ELR (cell line): ENCODE results near the gene POFUT1.
A peak's percentile ranks its signal among the peaks of the same experiment; 100 is the strongest.

Experiments
- DNase-seq: peaks from one replicate; pipeline ENCODE4 v3.0.0-alpha.2; 2015; ENCODE audit warnings: low read depth

POFUT1 gene

DNA sequence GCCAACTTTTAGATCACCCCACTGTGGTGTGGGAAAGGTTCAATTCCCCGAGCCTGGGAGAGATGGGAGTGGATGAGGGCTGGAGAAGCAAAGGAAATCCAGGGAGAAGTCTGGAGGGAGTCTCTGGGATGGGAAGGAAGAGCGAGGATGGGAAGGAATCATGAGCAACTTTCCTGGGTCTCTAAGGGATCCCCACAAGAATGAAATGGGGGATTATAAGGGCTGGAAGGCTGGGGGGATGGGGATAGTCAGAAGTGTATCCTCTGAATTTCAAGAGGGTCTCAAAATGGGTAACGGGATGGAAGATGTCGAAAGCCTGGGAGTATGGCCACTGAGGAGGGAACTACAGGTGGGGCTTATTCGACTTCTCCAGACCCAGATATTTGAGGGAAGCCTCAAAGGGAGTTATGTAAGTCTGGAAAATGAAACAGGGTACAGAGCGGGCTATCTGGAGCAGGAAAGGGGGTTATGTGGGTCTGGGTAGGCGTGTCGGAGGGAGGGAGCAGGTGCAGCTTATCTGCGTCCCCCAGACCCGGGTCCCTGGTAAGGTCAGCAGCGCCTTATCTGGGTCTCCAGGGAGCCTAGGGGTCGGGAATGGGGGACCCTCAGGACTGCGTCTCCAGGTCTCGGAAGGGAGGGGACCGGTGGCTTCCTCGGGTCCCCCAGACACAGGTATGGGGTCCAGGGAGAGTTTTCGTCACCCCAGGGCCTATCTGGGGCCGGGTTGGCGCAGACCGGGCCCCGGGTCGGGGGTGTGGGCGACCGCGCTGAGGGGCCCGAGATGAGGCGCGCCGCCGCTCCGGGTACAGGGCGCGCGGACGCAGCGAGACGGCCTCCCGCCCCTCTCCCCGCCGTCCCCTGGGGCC is 687 bp upstream of the POFUT1 start:
- peak; percentile 28 for DNase-seq

DNA sequence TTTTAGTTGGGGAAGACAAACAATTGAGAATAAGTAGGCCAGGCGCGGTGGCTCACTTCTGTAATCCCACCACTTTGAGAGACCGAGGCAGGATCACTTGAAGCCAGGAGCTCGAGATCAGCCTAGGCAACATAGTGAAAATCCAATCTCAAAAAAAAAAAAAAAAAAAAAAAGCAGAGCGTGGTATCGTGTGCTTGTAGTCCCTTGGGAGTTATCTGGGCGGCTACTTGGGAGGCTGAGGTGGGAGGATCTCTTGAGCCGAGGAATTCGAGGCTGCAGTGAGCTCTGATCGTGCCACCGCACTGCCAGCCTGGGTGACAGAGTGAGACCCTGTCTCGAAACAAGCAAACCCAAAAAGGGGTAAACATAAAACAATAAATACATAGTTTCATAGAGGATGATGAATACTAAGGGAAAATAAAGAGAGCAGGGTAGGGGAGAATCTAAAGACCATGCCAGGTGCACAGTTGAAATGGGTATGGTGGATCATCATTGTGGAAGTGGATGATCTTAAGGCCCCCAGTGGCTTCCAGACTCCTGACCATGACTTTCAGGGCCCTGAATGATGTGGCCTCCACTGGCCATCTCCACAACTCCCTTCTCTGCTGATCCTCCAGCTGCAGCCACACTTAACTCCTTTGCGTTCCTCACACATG is 947 bp downstream of the POFUT1 start:
- no peak for DNase-seq

DNA sequence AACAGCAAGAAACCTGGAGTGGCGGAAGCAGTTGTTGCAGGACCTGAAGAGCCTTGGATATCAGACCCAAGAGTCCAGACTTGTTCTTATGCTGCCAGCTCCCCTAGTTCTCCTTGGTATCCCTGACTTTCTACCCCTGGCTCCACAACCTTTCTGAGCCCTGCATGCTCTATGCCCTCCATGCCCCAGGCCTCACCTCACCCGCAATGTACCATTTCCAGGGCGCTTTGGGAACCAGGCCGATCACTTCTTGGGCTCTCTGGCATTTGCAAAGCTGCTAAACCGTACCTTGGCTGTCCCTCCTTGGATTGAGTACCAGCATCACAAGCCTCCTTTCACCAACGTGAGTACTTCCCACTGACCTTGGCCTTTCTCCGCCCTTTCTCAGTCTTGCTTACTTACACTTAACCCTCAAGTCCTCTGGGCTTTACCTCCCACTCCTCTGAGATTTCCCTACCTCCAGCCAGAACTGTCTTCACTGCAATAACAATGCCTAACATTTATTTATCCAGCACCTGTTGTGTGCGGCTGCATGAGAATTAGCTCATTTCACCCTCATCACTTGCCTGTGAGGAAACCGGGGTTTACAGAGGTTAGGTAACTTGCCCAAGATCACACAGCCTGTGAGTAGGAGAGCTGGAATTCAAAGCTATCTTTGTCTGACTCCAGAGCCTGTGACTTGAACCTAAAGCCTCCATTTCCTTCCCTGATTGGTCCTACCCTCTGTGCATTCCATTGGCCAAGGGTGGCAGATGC is 2.3 kb downstream of the POFUT1 start:
- peak; percentile 16 for DNase-seq

DNA sequence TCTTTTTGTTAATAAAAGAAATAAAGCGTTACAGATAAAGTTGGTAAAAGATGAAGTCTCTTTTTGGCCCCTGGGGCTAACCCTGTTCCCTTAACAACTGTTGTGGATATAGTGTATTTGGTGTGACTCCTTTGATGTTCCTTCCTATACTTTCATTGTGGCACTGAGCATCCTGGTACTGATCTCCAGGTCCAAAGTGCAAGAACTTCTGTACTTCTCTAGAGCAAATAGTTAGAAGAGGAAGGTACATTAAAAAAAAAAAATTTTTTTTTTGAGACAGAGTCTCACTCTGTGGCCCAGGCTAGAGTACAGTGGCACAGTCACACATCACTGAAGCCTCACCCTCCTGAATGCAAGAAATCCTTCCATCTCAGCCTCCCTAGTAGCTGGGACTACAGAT is 6.2 kb downstream of the POFUT1 start:
- DNase-seq = no peak

DNA sequence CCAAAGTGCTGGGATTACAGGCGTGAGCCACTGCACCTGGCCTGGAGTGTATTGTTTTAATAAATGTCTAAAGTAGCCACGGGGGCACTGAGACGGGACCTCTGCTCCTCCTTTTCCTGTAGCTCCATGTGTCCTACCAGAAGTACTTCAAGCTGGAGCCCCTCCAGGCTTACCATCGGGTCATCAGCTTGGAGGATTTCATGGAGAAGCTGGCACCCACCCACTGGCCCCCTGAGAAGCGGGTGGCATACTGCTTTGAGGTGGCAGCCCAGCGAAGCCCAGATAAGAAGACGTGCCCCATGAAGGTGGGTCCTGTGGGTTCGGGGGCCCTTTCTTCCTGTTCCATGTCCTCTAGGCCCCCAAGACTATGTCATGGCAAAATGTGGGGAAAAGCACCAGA is 7.5 kb downstream of the POFUT1 start:
- DNase-seq = no peak

DNA sequence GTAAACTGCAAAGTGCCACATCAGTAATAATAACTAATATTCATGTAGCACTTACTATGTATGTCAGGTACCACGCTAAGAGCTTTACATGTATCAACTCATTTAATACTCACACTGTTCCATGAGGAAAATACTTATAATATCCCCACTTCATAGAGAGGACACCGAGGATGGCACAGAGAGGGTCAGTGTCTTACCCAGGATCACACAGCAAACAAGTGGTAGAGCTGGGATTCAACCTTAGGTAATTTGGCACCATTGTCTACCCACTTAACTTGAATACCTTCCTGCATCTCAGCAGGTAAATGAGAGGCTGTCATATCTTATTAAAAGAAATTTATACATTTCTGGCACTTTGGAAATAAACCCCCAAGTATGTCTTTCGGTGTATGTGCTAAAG is 8.0 kb downstream of the POFUT1 start:
- no peak for DNase-seq

DNA sequence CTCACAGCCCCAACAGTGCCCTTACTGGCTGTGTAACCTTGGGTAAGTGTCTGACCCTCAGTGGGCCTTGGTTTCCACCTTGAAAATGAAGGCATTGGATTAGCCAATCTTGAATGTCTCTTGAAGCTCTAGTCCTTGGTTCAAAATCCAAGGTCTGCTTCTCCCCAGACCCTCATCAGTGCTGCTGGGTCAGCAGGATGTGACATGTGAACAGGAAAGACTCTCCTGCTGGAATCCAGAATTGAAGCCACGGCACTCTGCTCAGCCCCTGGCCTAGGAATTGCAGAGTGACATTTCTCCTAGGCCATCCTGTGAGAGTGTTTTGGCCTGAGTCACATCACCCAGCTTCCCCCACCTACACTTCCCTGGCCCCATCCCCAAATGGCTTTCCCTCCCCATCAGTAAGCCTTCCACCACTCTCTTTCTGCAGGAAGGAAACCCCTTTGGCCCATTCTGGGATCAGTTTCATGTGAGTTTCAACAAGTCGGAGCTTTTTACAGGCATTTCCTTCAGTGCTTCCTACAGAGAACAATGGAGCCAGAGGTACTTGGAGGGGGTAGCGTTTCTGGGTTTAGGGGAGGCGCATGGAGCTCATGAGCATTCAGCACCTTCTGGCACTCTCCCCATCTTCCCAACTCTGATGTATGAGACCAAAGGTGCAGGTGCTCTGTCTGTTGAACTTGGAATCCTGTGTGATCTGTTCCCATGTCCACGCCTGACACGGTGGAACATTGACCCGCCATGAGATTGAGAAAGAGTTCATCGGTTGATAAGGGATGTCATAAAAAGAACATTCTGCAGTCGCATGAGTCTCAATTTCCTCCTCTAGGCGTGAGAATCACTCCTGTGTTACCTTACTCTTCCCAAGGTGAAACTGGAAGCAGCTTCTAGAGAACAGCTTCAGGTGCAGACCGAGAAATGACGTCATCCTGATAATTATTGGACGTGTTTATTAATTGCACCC is 8.8 kb downstream of the POFUT1 start:
- DNase-seq = no peak

DNA sequence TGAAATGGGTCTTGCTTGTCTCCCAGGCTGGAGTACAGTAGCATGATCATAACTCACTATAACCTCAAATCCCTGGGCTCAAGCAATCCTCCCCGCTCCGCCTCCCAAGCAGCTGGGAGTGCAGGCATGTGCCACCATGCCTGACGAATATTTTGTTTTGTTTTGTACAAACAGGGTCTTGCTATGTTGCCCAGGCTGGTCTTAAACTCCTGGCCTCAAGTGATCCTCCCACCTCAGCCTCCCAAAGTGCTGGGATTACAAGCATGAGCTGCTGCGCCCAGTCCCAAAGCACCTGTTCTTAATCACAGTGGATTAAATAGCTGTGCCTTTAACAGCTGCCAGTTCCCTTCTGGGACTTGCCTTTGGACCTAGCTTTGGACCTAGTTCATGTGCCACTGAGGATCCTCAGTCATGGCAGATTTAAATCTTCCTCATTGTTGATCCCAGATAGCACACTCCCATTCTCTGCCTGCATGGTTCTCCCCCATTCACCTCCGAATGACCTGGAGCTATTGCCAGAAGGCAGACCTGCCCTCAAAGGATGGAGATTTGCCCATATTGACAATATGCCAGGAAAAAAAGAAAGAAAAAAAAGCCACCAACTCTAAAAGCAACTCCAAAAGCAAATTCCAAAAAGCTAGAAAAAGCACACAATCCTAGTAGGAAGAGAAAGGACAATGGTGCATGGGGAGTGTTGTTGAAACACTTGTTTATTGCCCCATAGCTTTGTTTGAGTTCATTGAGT is 10.6 kb downstream of the POFUT1 start:
- no peak for DNase-seq

DNA sequence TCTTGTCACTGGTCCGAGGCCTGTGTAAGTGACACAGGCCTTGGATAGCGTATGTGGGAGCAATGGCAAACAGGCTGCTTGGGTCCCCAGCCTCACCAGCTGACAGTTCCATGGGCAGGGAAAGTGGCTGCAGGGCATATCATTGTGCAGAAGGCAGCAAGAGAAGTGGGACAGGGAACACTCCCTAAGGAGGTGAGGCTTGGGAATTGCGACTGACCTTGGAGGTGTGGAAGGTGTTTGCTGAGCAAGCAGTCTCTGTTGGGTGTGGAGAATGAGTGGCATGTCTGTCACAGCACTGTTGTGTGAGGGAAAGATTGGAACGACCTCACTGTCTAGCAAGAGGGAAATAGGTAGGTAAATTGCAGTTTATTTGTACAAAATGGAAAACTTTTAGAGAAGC is 16.8 kb downstream of the POFUT1 start:
- DNase-seq = no peak

DNA sequence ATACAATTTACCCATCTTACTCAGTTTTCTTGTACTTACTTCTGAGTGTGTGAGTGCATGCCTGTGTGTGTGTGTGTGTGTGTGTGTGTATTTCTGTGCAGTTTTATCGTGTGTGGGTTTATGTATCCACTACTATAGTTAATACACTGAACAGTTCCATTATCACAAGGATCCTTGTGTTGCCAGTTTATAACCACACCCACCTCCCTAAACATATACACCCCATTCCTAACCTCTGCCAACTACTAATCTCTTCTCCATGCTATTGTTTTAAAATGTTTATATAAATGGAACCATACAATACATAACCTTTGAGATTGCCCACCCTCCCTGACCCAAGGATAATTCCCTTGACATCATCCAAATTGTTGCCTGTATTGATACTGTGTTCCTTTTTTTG is 18.7 kb downstream of the POFUT1 start:
- DNase-seq = no peak

DNA sequence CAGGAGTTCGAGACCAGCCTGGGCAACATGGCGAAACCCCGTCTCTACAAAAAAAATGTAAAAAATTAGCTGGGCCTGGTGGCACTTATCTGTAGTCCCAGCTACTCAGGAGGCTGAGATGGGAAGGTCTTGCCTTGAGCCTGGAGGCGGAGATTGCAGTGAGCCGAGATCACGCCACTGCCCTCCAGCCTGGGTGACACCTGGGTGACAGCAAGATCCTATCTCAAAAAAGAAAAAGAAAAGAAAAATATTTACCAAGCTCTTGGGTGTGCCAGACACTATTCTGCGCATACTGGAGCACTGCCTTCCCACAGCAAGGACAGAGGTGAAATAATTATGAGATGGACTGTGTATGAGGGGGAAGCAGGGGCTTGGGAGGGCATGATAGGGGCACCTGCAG is 19.6 kb downstream of the POFUT1 start:
- DNase-seq = no peak

DNA sequence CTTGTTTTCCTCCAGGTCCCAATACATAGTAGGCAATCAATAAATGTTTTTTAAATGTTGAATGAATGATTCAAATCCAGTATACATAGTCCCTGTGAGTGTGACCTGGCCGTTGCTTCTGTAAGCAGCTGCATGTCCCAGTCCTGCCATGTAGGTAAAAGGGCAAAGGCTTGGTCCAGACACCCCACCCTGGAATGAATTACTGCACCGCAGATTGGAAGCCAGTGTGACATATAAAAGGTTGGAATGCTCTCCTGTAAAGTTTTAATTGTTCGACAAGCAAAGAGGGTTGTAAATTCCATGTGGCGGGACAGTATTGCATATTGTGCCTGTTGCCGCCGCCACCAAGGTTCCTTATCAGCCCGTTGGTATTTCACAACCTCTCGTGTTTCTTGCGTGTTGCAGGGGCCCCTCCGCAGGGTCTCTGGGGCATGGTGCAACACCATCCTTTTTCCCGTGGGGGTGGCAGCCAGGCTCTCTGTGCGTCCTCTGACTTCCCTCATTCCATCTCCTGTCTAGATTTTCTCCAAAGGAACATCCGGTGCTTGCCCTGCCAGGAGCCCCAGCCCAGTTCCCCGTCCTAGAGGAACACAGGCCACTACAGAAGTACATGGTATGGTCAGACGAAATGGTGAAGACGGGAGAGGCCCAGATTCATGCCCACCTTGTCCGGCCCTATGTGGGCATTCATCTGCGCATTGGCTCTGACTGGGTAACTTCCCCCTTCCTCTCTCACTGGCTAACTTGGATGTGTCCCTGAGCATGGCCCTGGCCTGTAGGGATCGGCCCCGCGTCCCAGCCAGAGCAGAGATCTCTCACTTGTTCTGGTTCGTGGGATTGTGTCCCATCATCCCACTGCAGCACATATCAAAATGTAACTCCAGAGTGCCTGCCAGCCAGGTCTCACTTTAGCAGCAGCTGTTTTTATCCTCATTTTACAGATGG is 20.3 kb downstream of the POFUT1 start:
- no peak for DNase-seq

DNA sequence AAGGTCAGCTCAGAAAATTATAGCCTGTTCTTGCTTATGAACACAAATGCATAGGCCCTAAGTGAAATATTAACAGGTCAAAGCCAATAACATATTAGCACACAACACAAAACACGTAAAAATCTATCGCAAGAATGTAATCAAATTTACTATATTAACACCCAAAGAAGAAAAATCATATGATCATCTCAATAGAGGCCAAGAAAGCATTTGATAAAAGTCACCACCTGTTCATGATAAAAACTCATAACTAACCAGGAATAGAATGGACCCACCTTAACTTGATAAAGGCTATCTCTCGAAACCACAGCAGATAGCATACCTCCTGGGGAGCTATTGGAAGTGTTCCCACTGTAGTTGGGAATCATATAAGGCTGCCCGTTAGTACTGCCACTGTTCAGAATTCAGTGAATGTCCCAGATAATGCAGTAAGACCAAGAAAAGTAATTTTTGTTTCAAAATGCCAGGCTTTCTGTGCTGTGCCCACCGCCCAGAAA is 21.6 kb downstream of the POFUT1 start:
- no peak for DNase-seq

DNA sequence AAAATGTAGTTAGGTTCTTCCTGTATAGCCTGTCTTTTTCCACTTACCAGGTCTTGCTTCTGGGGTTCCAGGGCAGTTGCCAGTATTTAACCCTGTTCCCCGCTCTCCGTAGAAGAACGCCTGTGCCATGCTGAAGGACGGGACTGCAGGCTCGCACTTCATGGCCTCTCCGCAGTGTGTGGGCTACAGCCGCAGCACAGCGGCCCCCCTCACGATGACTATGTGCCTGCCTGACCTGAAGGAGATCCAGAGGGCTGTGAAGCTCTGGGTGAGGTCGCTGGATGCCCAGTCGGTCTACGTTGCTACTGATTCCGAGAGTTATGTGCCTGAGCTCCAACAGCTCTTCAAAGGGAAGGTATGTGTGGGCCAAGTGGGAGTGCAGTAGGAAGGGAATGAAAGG is 23.0 kb downstream of the POFUT1 start:
- DNase-seq = no peak

DNA sequence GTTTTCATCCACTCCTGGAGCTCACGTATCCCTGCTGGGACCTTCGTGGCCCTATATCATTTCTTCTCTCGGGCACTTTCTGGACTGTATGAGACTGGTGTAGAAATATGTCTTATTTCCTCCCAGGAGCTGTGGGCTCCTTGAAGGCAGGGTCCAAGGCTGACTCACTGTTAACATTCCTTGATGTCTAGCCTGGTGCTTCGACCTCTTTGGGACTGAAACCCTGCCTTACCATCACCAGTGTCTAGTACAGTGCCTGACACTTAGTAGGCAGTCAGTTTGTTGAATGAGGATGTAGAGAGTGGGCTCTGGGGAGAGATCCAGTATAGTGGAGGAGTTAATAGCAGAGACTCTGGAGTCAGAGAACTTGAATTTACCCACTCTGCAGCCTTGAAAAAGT is 23.6 kb downstream of the POFUT1 start:
- peak; percentile 34 for DNase-seq

DNA sequence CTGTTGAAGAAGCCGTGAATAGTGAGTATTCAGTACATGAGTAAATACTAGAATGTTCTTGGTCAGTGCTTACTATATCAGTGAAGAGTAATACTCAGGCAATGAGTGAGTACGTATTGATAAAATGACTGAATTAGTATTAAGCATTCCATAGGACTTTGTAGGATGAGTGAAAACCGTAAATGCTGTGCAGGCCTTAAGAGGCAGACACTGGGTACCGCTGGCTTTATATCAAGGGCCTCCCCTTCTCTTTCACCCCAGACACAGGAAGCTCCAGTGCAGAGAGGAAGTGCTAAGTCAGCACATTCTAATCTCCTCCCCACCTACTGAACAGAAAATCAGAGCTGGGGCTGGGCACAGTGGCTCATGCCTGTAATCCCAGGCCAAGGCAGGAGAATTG is 24.2 kb downstream of the POFUT1 start:
- DNase-seq = peak; percentile 13

DNA sequence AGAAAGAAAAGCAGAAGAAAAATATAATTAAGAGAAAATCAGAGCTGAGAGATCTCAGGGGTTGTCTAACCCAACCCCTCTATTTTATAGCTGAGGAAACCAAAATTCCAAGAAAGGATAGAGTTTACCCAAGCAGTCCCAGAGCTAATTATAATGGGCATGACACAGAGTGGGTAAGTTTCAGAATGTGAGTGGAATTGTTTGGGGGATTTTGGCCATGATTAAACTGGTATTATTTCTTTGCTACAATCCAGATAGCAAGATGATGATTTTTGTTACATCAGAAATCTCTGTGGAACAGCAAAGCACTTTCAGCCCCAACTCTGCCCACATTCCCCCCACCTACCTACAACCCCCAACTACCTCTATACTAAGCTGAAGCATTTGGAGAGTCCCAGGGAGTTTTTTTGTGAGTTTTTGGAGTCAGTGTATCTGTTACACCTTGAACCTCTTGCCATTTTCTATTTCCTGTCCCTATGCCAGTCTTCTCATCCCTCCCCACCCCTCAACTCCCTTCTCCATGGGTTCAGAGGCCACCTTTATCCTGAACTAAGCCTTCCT is 24.7 kb downstream of the POFUT1 start:
- DNase-seq = no peak

DNA sequence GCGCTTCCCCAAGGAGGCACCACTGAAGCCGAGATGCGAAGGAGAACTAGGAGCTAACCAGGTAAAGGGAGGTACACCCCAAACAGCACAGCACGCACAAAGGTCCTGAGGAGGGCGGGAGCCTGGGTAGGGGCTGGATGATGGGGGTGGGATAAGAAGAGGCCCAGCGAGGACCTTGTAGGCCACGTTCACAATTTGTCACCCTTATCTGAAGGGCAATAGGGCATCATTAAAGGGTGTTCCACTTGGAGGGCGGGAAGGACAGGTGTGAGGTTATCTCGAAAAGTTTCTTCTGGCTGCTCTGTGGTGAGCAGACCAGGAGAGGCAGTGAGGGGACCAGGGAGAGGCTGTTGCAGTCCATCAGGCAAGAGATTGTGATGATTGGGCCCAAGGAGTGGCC is 25.6 kb downstream of the POFUT1 start:
- no peak for DNase-seq

DNA sequence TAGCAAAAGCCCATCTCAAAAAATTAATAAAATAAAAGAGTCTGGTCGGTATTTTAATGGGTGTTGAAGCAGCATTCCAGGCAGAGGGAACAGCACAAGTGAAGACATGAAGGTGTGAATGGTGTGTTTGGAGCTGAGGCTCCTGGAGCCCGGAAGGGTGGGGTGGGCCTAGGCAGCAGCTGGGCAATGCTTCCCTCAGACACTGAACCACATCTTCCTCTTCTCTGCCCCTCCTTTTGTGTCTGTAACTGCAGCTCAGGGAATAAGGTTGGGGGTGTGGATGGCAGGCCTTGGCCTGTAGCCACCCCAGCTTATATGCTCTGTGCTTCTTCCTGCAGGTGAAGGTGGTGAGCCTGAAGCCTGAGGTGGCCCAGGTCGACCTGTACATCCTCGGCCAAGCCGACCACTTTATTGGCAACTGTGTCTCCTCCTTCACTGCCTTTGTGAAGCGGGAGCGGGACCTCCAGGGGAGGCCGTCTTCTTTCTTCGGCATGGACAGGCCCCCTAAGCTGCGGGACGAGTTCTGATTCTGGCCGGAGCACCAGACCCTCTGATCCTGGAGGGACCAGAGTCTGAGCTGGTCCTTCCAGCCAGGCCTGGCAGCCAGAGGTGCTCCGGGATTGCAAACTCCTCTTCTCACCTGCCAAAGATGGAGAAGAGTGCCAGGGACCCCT is 26.6 kb downstream of the POFUT1 start:
- no peak for DNase-seq
